ENCODE results near the gene NEIL1.

NEIL1 gene

GRCh38 chr15:75389791-75390382 is 43.0 kb downstream of the NEIL1 start:
- no peak for DNase-seq

DNA sequence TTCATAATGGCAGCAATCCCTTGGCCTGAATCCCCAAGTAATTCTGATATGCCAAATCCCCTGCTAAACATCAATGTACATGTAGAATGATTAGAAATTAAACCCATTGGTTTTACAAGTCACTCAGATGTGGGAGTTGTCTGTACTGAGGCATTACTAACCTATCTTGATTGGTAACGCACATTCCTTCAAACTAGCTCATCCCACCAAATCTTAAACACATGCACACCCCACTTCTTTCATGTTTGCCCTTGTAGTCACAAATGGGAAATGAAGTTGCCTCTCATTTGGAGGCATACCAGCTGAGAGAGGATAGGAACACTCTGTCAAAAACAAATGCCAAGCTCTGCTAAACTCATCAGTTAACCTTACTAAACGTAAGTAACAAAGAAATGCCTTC is 50.7 kb downstream of the NEIL1 start:
- no peak for DNase-seq

- DNase-seq, result no peak
Measured at GRCh38 chr15:75403892-75404291, 57.1 kb downstream of the NEIL1 start.

Measured in CD4-positive, alpha-beta T cell treated with Interleukin-1 beta for 1 hour (primary cell).